Cerebellar cortex (tissue), 1 donor: ENCODE measurements around the gene PI4K2A.
"Not testable (repeated sequence)": the region's sequence is repeated elsewhere in the genome, so short reads cannot be mapped to it uniquely, and the experiment has no call there.

ENCODE experiments used
- DNase-seq: peaks from one replicate; pipeline ENCODE4 v3.0.0-alpha.2; 2015; ENCODE audit warnings: low spot score

PI4K2A gene

GRCh38 chr10:97675222-97675621 lies 34.8 kb downstream of the PI4K2A start:
- DNase-seq: no peak

GRCh38 chr10:97676770-97677581 lies 36.5 kb downstream of the PI4K2A start:
- DNase-seq: peak; percentile 83

- no peak for DNase-seq
Measured at GRCh38 chr10:97679594-97679993, 39.1 kb downstream of the PI4K2A start.

GRCh38 chr10:97682042-97682441 lies 41.6 kb downstream of the PI4K2A start:
- DNase-seq: no peak

- peak; percentile 43 for DNase-seq
Measured at GRCh38 chr10:97683556-97684367, 43.3 kb downstream of the PI4K2A start.

- not testable (repeated sequence) for DNase-seq
Measured at GRCh38 chr10:97684368-97684713, 43.9 kb downstream of the PI4K2A start.

GRCh38 chr10:97684866-97685394 lies 44.5 kb downstream of the PI4K2A start:
- DNase-seq: no peak

- DNase-seq: peak; percentile 42
Measured at GRCh38 chr10:97685395-97685958, 45.0 kb downstream of the PI4K2A start.

- peak; percentile 43 for DNase-seq
Measured at GRCh38 chr10:97686301-97686961, 46.0 kb downstream of the PI4K2A start.

- DNase-seq: peak; percentile 98
Measured at GRCh38 chr10:97686962-97687784, 46.7 kb downstream of the PI4K2A start, which contains the start of gene AVPI1. Gene AVPI1, minus strand, starts transcription at chr10:97687241. Its CDS starts 7,336 bp downstream, at chr10:97679905.

- DNase-seq: peak; percentile 41
Measured at GRCh38 chr10:97687785-97688781, 47.6 kb downstream of the PI4K2A start.

GRCh38 chr10:97689559-97690020 lies 49.1 kb downstream of the PI4K2A start:
- no peak for DNase-seq

- no peak for DNase-seq
Measured at GRCh38 chr10:97690133-97690532, 49.7 kb downstream of the PI4K2A start.

GRCh38 chr10:97698072-97698655 lies 57.7 kb downstream of the PI4K2A start:
- DNase-seq: not testable (repeated sequence)

GRCh38 chr10:97701438-97702069 lies 61.1 kb downstream of the PI4K2A start:
- DNase-seq: peak; percentile 80

GRCh38 chr10:97703398-97704067 lies 63.1 kb downstream of the PI4K2A start:
- no peak for DNase-seq

GRCh38 chr10:97704341-97704740 lies 63.9 kb downstream of the PI4K2A start:
- DNase-seq: no peak

- no peak for DNase-seq
Measured at GRCh38 chr10:97705006-97705670, 64.7 kb downstream of the PI4K2A start.
